Epithelial cell of proximal tubule (primary cell): ENCODE results near the gene MOCS3. TPM values are rescaled to one million over a fixed set of nuclear protein-coding genes. Genes with fewer than 3 reads are reported as not detected.

Experiments used
- DNase-seq: peaks from one replicate; pipeline ENCODE4 v3.0.0-alpha.2; 2011; ENCODE audit warnings: low read depth
- H3K4me3 ChIP-seq: 2 replicates; pipeline ENCODE4 v1.5.1; 2011; ENCODE audit warnings: low read depth, mild to moderate bottlenecking, low read length
- total RNA-seq: library from RNA; depleted of rRNA; stranded (reverse); fragments of >200 nt; gene quantifications from 2 replicates; pipeline ENCODE4 v1.2.3, GENCODE V29; 2015
- TF ChIP-seq, protein P1 (sequence below): conservative IDR thresholded peaks from 2 replicates; pipeline ENCODE4 v1.5.1; 2012; ENCODE audit warnings: low read depth, mild to moderate bottlenecking, low read length

The MOCS3 gene
- total RNA-seq, 1 donor from 2014 or later = 5.3 TPM

- TF ChIP-seq, protein P1, sequence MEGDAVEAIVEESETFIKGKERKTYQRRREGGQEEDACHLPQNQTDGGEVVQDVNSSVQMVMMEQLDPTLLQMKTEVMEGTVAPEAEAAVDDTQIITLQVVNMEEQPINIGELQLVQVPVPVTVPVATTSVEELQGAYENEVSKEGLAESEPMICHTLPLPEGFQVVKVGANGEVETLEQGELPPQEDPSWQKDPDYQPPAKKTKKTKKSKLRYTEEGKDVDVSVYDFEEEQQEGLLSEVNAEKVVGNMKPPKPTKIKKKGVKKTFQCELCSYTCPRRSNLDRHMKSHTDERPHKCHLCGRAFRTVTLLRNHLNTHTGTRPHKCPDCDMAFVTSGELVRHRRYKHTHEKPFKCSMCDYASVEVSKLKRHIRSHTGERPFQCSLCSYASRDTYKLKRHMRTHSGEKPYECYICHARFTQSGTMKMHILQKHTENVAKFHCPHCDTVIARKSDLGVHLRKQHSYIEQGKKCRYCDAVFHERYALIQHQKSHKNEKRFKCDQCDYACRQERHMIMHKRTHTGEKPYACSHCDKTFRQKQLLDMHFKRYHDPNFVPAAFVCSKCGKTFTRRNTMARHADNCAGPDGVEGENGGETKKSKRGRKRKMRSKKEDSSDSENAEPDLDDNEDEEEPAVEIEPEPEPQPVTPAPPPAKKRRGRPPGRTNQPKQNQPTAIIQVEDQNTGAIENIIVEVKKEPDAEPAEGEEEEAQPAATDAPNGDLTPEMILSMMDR = no peak
- H3K4me3 ChIP-seq = peak within 1 kb of the TSS; percentile 72
- no peak for DNase-seq
These were observed 612 bp upstream of the MOCS3 start, which contains the start of gene DPM1 for GRCh38 chr20:50957798-50958614. TSS of gene DPM1 (minus strand) at chr20:50958532. CDS start at chr20:50958523, 9 bp downstream.

DNA sequence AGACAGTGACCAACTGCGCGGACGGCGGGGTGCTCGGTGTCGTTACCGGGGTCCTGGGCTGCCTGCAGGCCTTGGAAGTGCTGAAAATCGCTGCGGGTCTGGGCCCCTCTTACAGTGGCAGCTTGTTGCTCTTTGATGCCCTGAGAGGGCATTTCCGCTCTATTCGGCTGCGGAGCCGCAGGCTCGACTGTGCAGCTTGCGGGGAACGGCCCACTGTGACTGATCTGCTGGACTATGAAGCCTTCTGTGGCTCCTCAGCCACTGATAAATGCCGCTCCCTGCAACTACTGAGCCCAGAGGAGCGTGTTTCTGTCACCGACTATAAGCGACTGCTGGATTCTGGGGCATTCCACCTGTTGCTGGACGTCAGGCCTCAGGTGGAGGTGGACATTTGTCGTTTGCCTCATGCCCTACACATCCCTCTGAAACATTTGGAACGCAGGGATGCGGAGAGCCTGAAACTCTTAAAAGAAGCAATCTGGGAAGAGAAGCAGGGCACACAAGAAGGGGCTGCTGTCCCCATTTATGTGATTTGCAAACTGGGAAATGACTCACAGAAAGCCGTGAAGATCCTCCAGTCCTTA is 1.0 kb downstream of the MOCS3 start:
- TF ChIP-seq, protein P1 = no peak
- no peak for DNase-seq
- H3K4me3 ChIP-seq = peak overlapping the region; percentile 72

DNA sequence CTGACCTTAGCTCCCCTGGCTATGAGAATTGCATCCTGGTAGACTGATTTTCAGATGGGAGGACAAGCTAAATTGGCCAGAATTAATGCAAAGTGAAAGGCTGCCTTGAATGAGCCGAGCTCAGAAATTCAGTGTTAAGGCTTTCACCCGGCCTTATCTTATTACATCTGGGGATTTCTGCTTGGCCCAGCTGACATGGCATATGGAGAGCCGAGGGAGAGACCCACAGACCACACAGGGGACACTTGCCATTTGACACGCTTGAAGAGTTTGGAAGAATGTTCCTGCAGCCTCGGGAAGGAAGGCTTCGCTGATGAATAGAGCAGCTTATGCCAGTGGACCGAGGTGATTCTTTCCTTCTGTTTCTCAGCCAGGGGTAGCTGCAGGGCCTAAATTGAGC is 9.0 kb downstream of the MOCS3 start:
- no peak for DNase-seq
- TF ChIP-seq, protein P1 = no peak
- peak overlapping the region; percentile 9 for H3K4me3 ChIP-seq

DNA sequence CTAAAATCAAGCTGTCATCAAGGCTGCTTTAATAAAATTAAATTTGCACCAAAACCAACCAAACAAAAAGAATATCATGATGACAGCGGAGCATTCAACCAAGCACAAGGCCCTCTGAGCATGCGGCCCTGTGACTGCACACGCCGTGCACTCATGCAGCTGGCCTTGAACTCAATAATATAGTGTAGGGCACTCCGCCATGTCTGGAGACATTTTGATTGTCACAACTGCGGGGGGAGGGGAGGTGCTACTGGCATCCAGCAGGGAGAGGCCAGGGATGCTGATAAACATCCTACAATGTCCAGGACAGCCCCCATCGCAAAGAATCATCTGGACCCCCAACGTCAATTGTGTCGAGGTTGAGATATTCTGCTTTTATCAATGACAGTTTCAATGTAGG is 9.7 kb downstream of the MOCS3 start:
- DNase-seq = no peak
- TF ChIP-seq, protein P1 = no peak
- H3K4me3 ChIP-seq = no peak overlapping the region

- TF ChIP-seq, protein P1 = no peak
- H3K4me3 ChIP-seq = no peak overlapping the region
- DNase-seq = no peak
These were observed 10.8 kb downstream of the MOCS3 start for GRCh38 chr20:50969435-50969834.

- no peak overlapping the region for H3K4me3 ChIP-seq
- TF ChIP-seq, protein P1 = no peak
- DNase-seq = no peak
These were observed 11.3 kb downstream of the MOCS3 start for GRCh38 chr20:50969912-50970311.
